GM19372 (cell line): ENCODE data around the gene OR1C1.
"Not testable (repeated sequence)": the region's sequence is repeated elsewhere in the genome, so short reads cannot be mapped to it uniquely, and the experiment has no call there.

Source experiments
- ATAC-seq: cut with Tn5 transposase; IDR thresholded peaks from one replicate; pipeline ENCODE4 v1.9.1; 2021; ENCODE audit warnings: mild to moderate bottlenecking, low read depth, moderate library complexity; ENCODE audit not compliant: unreplicated experiment

OR1C1 gene

DNA sequence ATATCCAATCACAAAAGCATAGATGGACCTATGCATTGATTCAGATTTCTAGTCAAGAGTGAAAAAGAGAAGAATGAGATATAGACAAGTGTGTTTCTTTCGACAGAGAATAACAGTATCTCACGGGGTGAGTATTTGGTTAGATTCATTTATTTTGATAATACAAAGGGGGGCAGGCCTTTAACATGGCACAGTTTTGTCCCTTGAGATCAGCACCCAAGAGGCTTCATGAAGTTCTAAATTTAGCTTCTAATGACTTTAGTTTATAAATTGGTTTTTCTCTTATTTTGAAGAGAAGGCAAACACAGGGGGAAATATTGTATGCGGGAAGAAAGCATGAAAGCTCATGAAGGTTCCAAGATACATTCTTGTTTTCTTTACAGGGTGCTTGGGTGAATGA lies at the start of gene OR1C1:
Gene OR1C1, minus strand, starts transcription at position 101 of the 400 bp plus-strand sequence. CDS start 2,150 bp downstream, outside the sequence.
- no peak for ATAC-seq

DNA sequence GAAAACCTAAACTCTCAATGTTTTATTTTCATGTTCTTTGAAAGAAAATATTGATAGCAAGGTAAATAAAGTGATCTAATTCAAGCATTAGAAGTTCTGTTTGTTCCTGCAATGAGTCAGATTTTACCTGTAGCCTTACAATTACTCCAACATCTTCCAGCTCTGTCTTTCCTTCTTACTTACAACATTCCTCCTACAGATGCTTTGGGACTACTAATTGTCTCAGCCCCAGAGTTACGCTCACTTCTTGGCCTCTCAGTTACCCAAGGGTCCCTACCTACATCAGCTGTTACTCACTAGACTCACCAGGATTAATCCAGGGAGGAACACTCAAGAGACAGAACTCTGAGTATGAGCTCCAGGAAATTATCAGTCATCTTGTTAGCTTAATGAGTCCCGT lies 37.2 kb upstream of the OR1C1 start:
- no peak for ATAC-seq

- no peak for ATAC-seq
These were observed 9.2 kb upstream of the OR1C1 start for GRCh38 chr1:247769603-247770002.

- ATAC-seq, result not testable (repeated sequence)
These were observed 6.0 kb downstream of the OR1C1 start for GRCh38 chr1:247754311-247754710.

- no peak for ATAC-seq
These were observed 10.5 kb downstream of the OR1C1 start for GRCh38 chr1:247749870-247750269.

- no peak for ATAC-seq
These were observed 12.3 kb downstream of the OR1C1 start, which contains the start of gene OR14A2 for GRCh38 chr1:247748041-247748440. Gene OR14A2, minus strand, starts transcription at chr1:247748141.

GRCh38 chr1:247747616-247748015 lies 12.7 kb downstream of the OR1C1 start:
- ATAC-seq, result no peak

- no peak for ATAC-seq
These were observed 13.9 kb downstream of the OR1C1 start for GRCh38 chr1:247746391-247746935.

- ATAC-seq, result not testable (repeated sequence)
These were observed 18.1 kb downstream of the OR1C1 start for GRCh38 chr1:247742215-247742760.

GRCh38 chr1:247741756-247742155 lies 18.6 kb downstream of the OR1C1 start:
- ATAC-seq, result no peak

- no peak for ATAC-seq
These were observed 19.6 kb downstream of the OR1C1 start for GRCh38 chr1:247740721-247741120.

DNA sequence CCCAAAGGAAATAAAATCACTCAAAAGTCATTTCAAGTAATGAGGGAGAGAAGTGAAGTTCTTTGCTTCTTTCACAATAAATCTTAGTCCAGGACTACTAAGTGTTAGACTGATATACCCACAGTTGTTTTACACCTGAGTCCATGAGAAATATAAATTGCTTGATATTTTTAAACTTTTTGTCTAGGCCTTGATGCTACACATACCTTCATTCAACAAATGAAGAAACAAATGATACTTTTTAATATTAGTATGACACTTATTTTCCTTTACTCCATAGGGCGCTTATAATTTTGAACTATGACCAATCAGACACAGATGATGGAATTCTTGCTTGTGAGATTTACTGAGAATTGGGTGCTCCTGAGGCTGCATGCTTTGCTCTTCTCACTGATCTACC lies 22.0 kb downstream of the OR1C1 start, which contains the start of gene OR14K1:
Gene OR14K1, plus strand, starts transcription at position 301 of the 400 bp plus-strand sequence. Its CDS starts 0 bp downstream, at position 301.
- ATAC-seq, result no peak

- no peak for ATAC-seq
These were observed 39.1 kb downstream of the OR1C1 start for GRCh38 chr1:247721222-247721621.

DNA sequence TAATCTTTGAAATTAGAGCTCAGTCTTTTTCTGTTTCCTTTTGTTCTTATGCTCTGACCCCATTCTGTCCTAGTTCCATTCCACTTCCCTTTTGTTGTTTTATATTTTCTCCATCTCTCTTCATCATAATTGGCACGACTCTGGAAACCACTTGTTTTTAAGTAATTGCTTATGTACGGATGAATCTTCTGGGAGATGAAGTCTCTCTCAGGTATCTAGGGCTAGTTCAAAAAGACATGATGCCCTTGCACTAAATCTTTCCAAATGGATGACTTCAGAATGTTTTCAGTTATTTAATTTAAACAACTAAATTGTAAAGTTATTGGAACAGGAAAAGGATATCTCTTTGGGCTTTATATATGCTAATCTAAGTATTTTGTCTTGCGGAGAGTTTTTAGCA lies 43.8 kb downstream of the OR1C1 start, which contains the start of gene OR6F1:
Gene OR6F1, minus strand, starts transcription at position 101 of the 400 bp plus-strand sequence. CDS start 3,891 bp downstream, outside the sequence.
- ATAC-seq, result no peak

- no peak for ATAC-seq
These were observed 46.6 kb downstream of the OR1C1 start for GRCh38 chr1:247713753-247714152.

- ATAC-seq, result not testable (repeated sequence)
These were observed 49.7 kb downstream of the OR1C1 start for GRCh38 chr1:247710681-247711080.
